Breast epithelium (tissue), 3 donors: ENCODE data around the gene ADSS2.

ENCODE experiments used
- POLR2AphosphoS5 ChIP-seq, 3 donors: sonication (generic); formaldehyde crosslinking; IDR thresholded peaks; one replicate each; pipeline ENCODE4 v1.6.1; 2017; ENCODE audit warnings: antibody characterized with exemption in 3 of 3
- TF ChIP-seq, protein P1 (sequence below), 3 donors: fragments of 450-650 bp; IDR thresholded peaks; one replicate each; pipeline ENCODE4 v1.5.1; 2016 to 2017; ENCODE audit warnings: antibody characterized with exemption in 3 of 3, mild to moderate bottlenecking in 3 of 3, moderate library complexity in 3 of 3

DNA sequence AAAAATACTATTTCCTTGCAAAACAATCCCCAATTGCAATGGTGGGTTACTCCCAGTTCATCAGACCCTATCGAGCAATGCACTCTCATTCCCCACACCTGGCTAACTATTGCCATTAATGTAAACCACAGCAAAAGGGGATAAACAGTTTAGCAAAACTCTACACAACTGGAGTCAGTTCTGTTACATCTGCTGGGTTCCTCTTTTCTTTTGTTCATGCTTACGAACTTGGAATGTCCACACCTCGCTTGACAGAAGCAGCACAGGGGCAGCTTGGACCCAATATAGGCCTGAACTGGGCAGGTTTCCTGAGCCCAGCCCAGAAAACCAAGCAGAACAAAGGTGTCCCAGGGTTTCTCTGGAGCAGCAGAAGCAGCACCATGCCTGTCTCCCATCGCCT lies 57.4 kb downstream of the ADSS2 start:
- TF ChIP-seq POLR2AphosphoS5 (IDR thresholded peaks at IDR 0.05), result no peak
- TF ChIP-seq, protein P1, sequence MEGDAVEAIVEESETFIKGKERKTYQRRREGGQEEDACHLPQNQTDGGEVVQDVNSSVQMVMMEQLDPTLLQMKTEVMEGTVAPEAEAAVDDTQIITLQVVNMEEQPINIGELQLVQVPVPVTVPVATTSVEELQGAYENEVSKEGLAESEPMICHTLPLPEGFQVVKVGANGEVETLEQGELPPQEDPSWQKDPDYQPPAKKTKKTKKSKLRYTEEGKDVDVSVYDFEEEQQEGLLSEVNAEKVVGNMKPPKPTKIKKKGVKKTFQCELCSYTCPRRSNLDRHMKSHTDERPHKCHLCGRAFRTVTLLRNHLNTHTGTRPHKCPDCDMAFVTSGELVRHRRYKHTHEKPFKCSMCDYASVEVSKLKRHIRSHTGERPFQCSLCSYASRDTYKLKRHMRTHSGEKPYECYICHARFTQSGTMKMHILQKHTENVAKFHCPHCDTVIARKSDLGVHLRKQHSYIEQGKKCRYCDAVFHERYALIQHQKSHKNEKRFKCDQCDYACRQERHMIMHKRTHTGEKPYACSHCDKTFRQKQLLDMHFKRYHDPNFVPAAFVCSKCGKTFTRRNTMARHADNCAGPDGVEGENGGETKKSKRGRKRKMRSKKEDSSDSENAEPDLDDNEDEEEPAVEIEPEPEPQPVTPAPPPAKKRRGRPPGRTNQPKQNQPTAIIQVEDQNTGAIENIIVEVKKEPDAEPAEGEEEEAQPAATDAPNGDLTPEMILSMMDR (IDR thresholded peaks at IDR 0.05), result no peak
